ENCODE results near the gene PROK2.

Gene PROK2, protein sequence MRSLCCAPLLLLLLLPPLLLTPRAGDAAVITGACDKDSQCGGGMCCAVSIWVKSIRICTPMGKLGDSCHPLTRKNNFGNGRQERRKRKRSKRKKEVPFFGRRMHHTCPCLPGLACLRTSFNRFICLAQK

DNA sequence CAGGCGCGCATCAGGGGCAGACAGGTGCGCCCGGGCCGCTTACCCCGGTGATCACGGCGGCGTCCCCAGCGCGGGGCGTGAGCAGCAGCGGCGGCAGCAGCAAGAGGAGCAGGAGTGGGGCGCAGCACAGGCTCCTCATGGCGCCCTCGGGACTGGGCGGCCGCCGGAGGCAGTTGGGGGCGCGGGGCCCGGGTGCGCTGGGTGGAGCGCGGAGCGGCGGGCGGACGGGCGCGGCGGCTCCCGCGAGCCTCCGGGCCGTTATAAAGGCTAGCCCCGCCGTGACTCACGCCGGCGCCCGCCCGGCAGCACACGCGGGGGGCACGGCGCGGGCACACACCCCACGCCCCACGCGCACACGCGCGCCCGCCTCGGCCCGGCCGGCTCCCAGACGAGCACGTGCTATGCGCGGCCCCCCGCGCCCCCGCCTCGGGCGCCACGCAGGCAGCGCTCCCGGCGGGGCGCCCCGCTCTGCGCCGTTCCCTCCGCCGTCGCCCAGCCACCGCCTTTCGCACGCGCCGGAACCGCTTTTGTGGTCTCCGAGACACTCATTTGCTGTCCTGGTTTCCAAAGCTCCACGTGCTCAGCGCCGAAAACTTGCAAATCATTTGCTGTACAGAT, at the start of gene PROK2:
PROK2 (minus strand) TSS at position 235 of the 618 bp plus-strand sequence; CDS start at position 139, 96 bp downstream.
- no peak for DNase-seq (ENCODE audit: extremely low read depth, low read depth)
- TF ChIP-seq, protein P1, sequence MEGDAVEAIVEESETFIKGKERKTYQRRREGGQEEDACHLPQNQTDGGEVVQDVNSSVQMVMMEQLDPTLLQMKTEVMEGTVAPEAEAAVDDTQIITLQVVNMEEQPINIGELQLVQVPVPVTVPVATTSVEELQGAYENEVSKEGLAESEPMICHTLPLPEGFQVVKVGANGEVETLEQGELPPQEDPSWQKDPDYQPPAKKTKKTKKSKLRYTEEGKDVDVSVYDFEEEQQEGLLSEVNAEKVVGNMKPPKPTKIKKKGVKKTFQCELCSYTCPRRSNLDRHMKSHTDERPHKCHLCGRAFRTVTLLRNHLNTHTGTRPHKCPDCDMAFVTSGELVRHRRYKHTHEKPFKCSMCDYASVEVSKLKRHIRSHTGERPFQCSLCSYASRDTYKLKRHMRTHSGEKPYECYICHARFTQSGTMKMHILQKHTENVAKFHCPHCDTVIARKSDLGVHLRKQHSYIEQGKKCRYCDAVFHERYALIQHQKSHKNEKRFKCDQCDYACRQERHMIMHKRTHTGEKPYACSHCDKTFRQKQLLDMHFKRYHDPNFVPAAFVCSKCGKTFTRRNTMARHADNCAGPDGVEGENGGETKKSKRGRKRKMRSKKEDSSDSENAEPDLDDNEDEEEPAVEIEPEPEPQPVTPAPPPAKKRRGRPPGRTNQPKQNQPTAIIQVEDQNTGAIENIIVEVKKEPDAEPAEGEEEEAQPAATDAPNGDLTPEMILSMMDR (IDR thresholded peaks at IDR 0.05; ENCODE audit: low read depth, low read length) = no peak

DNA sequence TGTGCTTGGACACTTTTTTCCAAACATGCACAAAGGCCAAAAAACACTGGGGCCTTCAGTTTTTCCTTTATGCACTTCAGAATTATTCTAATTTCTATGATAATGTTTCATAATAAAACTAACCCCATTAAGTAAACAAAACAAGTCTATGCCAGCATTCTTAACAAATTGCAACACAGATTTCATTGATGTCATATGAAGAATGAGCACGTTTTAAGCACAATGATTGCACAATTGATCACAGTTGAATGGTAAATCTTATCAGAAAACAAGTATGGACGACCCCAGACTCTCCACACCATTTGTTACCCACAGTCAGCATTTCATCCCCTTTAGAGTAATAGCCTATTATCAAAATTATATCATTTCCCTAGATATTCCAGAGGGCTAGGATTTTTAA, 46.7 kb upstream of the PROK2 start:
- DNase-seq (ENCODE audit: extremely low read depth, low read depth) = no peak
- TF ChIP-seq, protein P1 (IDR thresholded peaks at IDR 0.05; ENCODE audit: low read depth, low read length) = no peak

DNA sequence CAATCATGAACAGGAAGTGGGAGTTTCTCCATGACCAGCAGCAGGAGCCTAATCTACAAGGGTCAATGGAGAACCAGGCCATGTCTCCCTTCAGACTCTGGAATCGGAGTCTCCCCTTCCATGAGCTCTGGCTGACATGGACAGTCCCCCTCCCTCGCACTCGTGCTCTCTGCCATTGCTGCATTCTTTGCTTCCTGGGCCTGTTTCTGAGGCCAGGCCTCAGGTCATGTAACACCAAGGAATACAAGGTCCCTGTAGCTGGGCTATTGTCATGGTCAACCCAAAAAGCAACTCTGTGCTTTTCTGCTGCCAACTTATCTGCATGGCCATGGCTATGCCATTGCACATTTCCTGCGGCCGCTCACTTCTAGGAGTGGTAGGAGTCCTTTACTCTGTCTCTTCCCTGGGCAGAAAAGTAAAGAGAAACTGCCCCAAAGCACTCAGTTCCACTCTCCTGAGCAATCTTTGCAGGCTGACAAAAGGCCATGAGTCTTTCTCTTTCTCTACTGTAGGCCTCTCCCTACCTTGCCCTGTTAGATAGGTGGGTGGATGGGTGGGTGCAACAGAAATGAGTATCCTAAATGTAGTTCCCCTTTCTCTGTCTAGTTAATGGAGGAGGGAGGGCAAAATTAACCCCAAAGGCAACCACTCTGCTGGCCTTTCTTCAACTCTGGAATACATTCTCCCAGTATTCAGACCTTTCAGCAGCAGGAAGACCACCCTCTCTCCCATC, 40.8 kb upstream of the PROK2 start:
- no peak for DNase-seq (ENCODE audit: extremely low read depth, low read depth)
- TF ChIP-seq, protein P1 (IDR thresholded peaks at IDR 0.05; ENCODE audit: low read depth, low read length) = no peak

DNA sequence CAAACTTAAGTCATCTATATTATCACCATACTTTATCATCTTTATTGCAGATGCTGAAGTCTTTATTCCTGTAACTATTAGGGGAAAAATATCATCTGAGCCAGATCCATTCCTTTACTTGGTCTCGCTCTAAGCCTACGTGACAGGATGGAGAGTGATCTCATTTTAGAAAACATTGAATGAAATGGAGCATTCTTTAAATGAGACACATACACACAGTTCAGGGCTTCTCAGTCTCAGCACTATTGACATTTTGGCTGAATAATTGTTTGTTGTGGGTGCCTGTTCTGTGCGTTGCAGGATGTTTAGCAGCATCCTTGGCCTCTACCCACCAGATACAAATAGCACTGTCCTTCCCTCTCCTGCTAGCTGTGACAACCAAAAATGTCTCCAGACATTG, 36.2 kb upstream of the PROK2 start:
- TF ChIP-seq, protein P1 (IDR thresholded peaks at IDR 0.05; ENCODE audit: low read depth, low read length) = no peak
- no peak for DNase-seq (ENCODE audit: extremely low read depth, low read depth)

DNA sequence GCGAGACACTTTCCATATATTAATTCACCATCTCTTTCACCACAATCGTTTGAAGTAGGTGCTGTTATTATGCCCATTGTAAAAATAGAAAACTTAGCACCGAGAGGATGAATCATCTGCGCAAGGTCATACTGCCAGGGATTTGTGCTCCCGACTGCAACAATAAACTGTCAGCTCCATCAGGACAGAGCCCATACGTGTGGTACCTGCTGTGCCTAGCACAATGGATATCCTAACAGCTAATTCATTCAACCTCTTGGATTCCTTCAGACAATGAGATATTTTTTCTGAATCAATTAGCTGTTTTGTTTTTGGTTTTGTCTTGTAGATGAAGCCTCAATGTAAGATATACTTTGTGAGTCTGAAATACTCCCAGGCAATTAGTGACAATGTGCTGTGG, 32.3 kb upstream of the PROK2 start:
- DNase-seq (ENCODE audit: extremely low read depth, low read depth) = no peak
- TF ChIP-seq, protein P1 (IDR thresholded peaks at IDR 0.05; ENCODE audit: low read depth, low read length) = no peak

DNA sequence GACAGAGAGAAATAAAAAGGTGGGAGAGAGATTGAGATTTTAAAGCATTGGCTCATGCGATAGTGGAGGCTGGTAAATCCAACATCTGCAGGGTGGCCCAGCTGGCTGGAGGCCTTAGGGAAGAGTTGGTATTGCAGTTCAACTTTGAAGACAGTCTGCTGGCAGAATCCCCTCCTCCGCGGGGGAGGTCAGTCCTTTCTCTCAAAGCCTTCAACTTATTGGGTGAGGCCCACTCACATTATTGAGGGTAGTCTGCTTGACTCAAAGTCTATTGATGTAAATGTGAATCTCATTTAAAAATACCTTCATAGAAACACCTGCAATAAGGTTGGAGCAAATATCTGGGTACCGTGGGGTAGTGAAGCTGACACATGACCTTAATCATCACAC, 31.8 kb upstream of the PROK2 start:
- TF ChIP-seq, protein P1 (IDR thresholded peaks at IDR 0.05; ENCODE audit: low read depth, low read length) = no peak
- no peak for DNase-seq (ENCODE audit: extremely low read depth, low read depth)
